HuH-7 (cell line): Measurements from ENCODE around the gene PITPNM2.
"Not testable (repeated sequence)": the region's sequence is repeated elsewhere in the genome, so short reads cannot be mapped to it uniquely, and the experiment has no call there.

Experiments used
- DNase-seq: peaks from one replicate; pipeline ENCODE4 v3.0.0; 2011; ENCODE audit warnings: low spot score

PITPNM2 gene

GRCh38 chr12:123120452-123121166, 30.3 kb downstream of the PITPNM2 start:
- no peak for DNase-seq

GRCh38 chr12:123119808-123120207, 31.1 kb downstream of the PITPNM2 start:
- no peak for DNase-seq

GRCh38 chr12:123118497-123118896, 32.4 kb downstream of the PITPNM2 start:
- no peak for DNase-seq

- no peak for DNase-seq
Measured at GRCh38 chr12:123115409-123116121, 35.3 kb downstream of the PITPNM2 start.

- DNase-seq: no peak
Measured at GRCh38 chr12:123114304-123115083, 36.4 kb downstream of the PITPNM2 start.

- no peak for DNase-seq
Measured at GRCh38 chr12:123113026-123113425, 37.9 kb downstream of the PITPNM2 start.

GRCh38 chr12:123111498-123112165, 39.3 kb downstream of the PITPNM2 start:
- DNase-seq: no peak

- DNase-seq: no peak
Measured at GRCh38 chr12:123109319-123109772, 41.5 kb downstream of the PITPNM2 start.

- DNase-seq: no peak
Measured at GRCh38 chr12:123108682-123109066, 42.2 kb downstream of the PITPNM2 start.

GRCh38 chr12:123107926-123108681, 42.8 kb downstream of the PITPNM2 start:
- no peak for DNase-seq

GRCh38 chr12:123106640-123107359, 44.1 kb downstream of the PITPNM2 start:
- DNase-seq: no peak

GRCh38 chr12:123105211-123105826, 45.6 kb downstream of the PITPNM2 start:
- no peak for DNase-seq

GRCh38 chr12:123104809-123105208, 46.1 kb downstream of the PITPNM2 start:
- no peak for DNase-seq

- DNase-seq: not testable (repeated sequence)
Measured at GRCh38 chr12:123104094-123104493, 46.8 kb downstream of the PITPNM2 start.

GRCh38 chr12:123102781-123103503, 47.9 kb downstream of the PITPNM2 start:
- DNase-seq: no peak

- no peak for DNase-seq
Measured at GRCh38 chr12:123102366-123102765, 48.5 kb downstream of the PITPNM2 start.

- no peak for DNase-seq
Measured at GRCh38 chr12:123101526-123101925, 49.4 kb downstream of the PITPNM2 start.
